ENCODE data around the gene DCP2.

DNA sequence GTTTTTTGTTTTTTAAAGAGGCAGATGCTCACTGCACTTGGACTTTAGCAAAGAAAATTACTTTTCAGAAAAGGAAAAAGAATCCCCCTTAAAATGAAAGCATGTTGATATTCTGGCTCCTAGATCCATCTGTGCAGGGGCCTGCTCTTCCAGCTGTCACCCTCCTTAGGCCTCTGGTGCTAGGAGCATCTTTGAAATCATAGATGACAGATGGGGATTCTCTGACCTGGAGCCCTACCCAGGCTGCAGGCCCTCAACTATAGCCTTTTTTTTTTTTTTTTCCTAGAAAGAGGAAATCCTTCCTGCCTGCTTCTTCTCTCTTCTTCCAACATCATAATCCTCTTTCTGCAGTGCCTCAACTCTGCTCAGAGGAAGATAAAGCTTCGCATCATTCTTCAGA lies 16.3 kb upstream of the DCP2 start:
- TF ChIP-seq TCF7 (IDR thresholded peaks at IDR 0.05; ENCODE audit: borderline replicate concordance) (no peak), ZZZ3 (IDR thresholded peaks at IDR 0.05; ENCODE audit: control insufficient read depth, insufficient read length, low read depth) (no peak), CEBPB (IDR thresholded peaks at IDR 0.05; ENCODE audit: borderline replicate concordance in 1 of 2, low read depth in 2 of 2, low read length in 2 of 2) (no peak), POLR2AphosphoS2 (IDR thresholded peaks at IDR 0.05; ENCODE audit: low read depth, low read length) (no peak), NR2C2 (IDR thresholded peaks at IDR 0.05; ENCODE audit: borderline replicate concordance, control insufficient read depth, insufficient read length, low read depth) (no peak), EZH2 (IDR thresholded peaks at IDR 0.05; ENCODE audit: borderline replicate concordance, control insufficient read depth, low read depth, low read length) (no peak), SMAD1 (IDR thresholded peaks at IDR 0.05; ENCODE audit: low read depth, partially characterized antibody) (no peak), SRF (IDR thresholded peaks at IDR 0.05; ENCODE audit: low read depth in 2 of 2, low read length in 2 of 2) (no peak), CHD4 (IDR thresholded peaks at IDR 0.05) (no peak), POLR2A (IDR thresholded peaks at IDR 0.05; ENCODE audit: low read depth, low read length) (no peak)
- TF ChIP-seq, protein P1, sequence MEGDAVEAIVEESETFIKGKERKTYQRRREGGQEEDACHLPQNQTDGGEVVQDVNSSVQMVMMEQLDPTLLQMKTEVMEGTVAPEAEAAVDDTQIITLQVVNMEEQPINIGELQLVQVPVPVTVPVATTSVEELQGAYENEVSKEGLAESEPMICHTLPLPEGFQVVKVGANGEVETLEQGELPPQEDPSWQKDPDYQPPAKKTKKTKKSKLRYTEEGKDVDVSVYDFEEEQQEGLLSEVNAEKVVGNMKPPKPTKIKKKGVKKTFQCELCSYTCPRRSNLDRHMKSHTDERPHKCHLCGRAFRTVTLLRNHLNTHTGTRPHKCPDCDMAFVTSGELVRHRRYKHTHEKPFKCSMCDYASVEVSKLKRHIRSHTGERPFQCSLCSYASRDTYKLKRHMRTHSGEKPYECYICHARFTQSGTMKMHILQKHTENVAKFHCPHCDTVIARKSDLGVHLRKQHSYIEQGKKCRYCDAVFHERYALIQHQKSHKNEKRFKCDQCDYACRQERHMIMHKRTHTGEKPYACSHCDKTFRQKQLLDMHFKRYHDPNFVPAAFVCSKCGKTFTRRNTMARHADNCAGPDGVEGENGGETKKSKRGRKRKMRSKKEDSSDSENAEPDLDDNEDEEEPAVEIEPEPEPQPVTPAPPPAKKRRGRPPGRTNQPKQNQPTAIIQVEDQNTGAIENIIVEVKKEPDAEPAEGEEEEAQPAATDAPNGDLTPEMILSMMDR (IDR thresholded peaks at IDR 0.05 in 2 of 3, conservative IDR thresholded peaks at IDR 0.05 in 1 of 3; ENCODE audit: control insufficient read depth in 2 of 3, extremely low read depth in 1 of 3, insufficient read depth in 1 of 3, low read depth in 3 of 3, low read length in 3 of 3), result no peak
- TF ChIP-seq, protein P2, sequence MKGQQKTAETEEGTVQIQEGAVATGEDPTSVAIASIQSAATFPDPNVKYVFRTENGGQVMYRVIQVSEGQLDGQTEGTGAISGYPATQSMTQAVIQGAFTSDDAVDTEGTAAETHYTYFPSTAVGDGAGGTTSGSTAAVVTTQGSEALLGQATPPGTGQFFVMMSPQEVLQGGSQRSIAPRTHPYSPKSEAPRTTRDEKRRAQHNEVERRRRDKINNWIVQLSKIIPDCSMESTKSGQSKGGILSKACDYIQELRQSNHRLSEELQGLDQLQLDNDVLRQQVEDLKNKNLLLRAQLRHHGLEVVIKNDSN (IDR thresholded peaks at IDR 0.05; ENCODE audit: borderline replicate concordance, extremely low read length, insufficient read depth, low read depth, low read length), result no peak
- TF ChIP-seq, protein P3, sequence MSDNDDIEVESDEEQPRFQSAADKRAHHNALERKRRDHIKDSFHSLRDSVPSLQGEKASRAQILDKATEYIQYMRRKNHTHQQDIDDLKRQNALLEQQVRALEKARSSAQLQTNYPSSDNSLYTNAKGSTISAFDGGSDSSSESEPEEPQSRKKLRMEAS (IDR thresholded peaks at IDR 0.05; ENCODE audit: low read depth, low read length), result no peak
